ENCODE results near the gene GSK3B.

Gene GSK3B

DNA sequence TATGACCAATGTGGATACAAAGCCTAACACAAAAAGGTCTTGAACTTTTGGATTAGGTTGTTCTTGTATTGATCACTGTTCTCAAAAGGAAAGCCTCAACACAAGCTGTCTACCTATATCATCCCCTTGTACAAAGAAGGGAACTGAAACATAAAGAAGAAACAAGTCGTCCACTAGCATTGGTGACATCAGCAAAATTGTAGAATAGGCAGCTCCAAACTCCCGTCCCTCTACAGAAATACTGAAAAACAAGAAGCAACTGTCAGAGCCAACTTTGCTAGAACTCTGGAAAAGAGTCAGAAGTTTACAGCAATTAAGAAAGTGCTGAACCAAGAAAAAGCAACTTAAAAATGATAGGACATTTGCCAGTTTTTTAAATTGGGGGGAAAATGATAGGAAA lies 319.8 kb downstream of the GSK3B start:
- Histone ChIP-seq H3K27me3 (replicated peaks in 2 of 5; ENCODE audit: control insufficient read depth in 4 of 5, insufficient read depth in 5 of 5, low read length in 4 of 5) (no peaks in the 10 kb centered on the region), H3K4me3 (ENCODE audit: control insufficient read depth in 1 of 7, extremely low read depth in 1 of 7, insufficient read depth in 4 of 7, low read depth in 2 of 7, low read length in 6 of 7) (no peak overlapping the region), H3K36me3 (ENCODE audit: control insufficient read depth in 4 of 4, insufficient read depth in 4 of 4, low read length in 3 of 4) (no peaks in the 10 kb centered on the region), H3K9me3 (ENCODE audit: control extremely low read depth in 1 of 5, control insufficient read depth in 4 of 5, insufficient read depth in 2 of 5, low read depth in 1 of 5, low read length in 4 of 5) (peaks cover 0 to 14% (median 3%) of the 10 kb centered on the region in 5 experiments), H3K4me1 (ENCODE audit: control extremely low read depth in 1 of 4, control insufficient read depth in 4 of 4, insufficient read depth in 4 of 4, low read length in 3 of 4) (peaks cover 0 to 6% (median 0%) of the 10 kb centered on the region in 4 experiments), H3K27ac (ENCODE audit: insufficient read depth in 1 of 2, low read depth in 1 of 2, low read length in 2 of 2, poor library complexity in 1 of 2, severe bottlenecking in 2 of 2) (no peak overlapping the region)
- no CpG with 5 or more reads among the region's 2 CpGs for WGBS (ENCODE audit: insufficient coverage)
- POLR2A ChIA-PET = no interaction called here
- CTCF ChIA-PET = interaction anchor here (0.5 to 1.0 kb wide), 2 partner anchors 22 to 27 kb away, joined by 3 read pairs; no protein-coding TSS in a partner anchor
- no peak for DNase-seq
